Effector memory CD4-positive, alpha-beta T cell (primary cell): Measurements from ENCODE around the gene MYO15B.

Source experiments
- DNase-seq, 3 donors: peaks; one replicate each; pipeline ENCODE4 v3.0.0-alpha.2; 2020
- H3K27ac ChIP-seq: 2 replicates; pipeline ENCODE4 v1.7.0; 2013; ENCODE audit warnings: mild to moderate bottlenecking, low read length, moderate library complexity; ENCODE audit not compliant: insufficient read depth, poor library complexity, severe bottlenecking
- H3K27me3 ChIP-seq: replicated peaks from 2 replicates; pipeline ENCODE4 v1.7.0; 2013; ENCODE audit warnings: mild to moderate bottlenecking, low read length; ENCODE audit not compliant: insufficient read depth, control insufficient read depth, poor library complexity, severe bottlenecking
- H3K36me3 ChIP-seq: 2 replicates; pipeline ENCODE4 v1.7.0; 2013; ENCODE audit warnings: mild to moderate bottlenecking, low read length, moderate library complexity; ENCODE audit not compliant: control insufficient read depth, insufficient read depth
- H3K4me1 ChIP-seq: 2 replicates; pipeline ENCODE4 v1.7.0; 2013; ENCODE audit warnings: low read length, mild to moderate bottlenecking; ENCODE audit not compliant: control insufficient read depth, insufficient read depth, poor library complexity, severe bottlenecking
- H3K4me3 ChIP-seq: 2 replicates; pipeline ENCODE4 v1.7.0; 2013; ENCODE audit warnings: low read length, low read depth, mild to moderate bottlenecking; ENCODE audit not compliant: insufficient read depth, poor library complexity, severe bottlenecking
- H3K9me3 ChIP-seq: 2 replicates; pipeline ENCODE4 v1.7.0; 2013; ENCODE audit warnings: mild to moderate bottlenecking, low read length, moderate library complexity; ENCODE audit not compliant: control insufficient read depth

MYO15B gene

DNA sequence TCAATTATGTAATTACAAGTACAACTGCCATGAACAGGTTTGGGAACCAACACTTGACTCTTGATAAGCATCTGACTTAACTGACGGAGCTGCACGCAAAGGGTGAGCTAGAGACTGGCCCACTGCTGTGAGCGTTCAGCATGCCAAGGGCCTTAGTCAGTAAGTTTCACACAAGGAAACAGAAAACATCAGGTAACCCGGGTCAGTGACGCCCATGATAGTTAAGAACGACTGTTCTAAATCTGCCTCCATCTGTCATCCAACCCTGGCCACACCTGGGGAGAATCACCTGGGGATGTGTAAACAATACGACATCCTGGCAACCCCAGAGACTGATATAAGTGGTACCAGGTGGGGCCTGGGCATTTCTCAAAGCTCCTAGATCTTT lies 57.9 kb downstream of the MYO15B start:
- Histone ChIP-seq H3K36me3 (peaks cover 14% of the 10 kb centered on the region), H3K9me3 (no peaks in the 10 kb centered on the region), H3K27me3 (no peaks in the 10 kb centered on the region), H3K4me3 (no peak overlapping the region), H3K27ac (no peak overlapping the region), H3K4me1 (no peaks in the 10 kb centered on the region)
- DNase-seq: no peak

GRCh38 chr17:75645889-75646637 lies 58.5 kb downstream of the MYO15B start:
- H3K4me3 ChIP-seq: no peak overlapping the region
- H3K27me3 ChIP-seq: no peaks in the 10 kb centered on the region
- no peak overlapping the region for H3K27ac ChIP-seq
- DNase-seq: no peak
- H3K4me1 ChIP-seq: no peaks in the 10 kb centered on the region
- no peaks in the 10 kb centered on the region for H3K9me3 ChIP-seq
- H3K36me3 ChIP-seq: peaks cover 16% of the 10 kb centered on the region

- Histone ChIP-seq H3K27me3 (no peaks in the 10 kb centered on the region), H3K9me3 (no peaks in the 10 kb centered on the region), H3K27ac (no peak overlapping the region), H3K36me3 (peaks cover 20% of the 10 kb centered on the region), H3K4me1 (no peaks in the 10 kb centered on the region), H3K4me3 (no peak overlapping the region)
- no peak for DNase-seq
Observed at GRCh38 chr17:75646638-75646992, 59.0 kb downstream of the MYO15B start.

DNA sequence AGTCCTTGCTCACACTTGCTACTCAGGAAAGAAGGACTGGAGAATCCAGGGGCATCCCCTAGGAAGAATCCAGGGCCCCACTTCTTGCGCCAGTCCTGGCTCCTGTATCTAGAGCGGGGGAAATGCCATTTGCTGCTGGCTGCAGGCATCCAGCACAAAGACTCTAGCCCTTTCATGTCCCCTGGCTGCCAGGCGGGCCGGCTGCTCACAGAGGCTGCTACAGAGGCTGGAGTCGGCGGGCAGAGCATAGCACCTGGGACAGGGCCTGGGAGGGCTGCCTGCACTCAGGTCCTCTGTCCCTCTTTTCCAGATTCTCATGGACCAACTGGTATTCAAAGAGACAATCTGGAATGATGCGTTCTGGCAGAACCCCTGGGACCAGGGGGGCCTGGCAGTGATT lies 59.5 kb downstream of the MYO15B start:
- Histone ChIP-seq H3K27ac (no peak overlapping the region), H3K4me3 (no peak overlapping the region), H3K9me3 (no peaks in the 10 kb centered on the region), H3K27me3 (no peaks in the 10 kb centered on the region), H3K36me3 (peaks cover 20% of the 10 kb centered on the region), H3K4me1 (no peaks in the 10 kb centered on the region)
- DNase-seq: no peak

- DNase-seq: no peak
Observed at GRCh38 chr17:75647921-75648320, 60.3 kb downstream of the MYO15B start.

GRCh38 chr17:75649687-75650086 lies 62.1 kb downstream of the MYO15B start:
- Histone ChIP-seq H3K27me3 (no peaks in the 10 kb centered on the region), H3K4me1 (no peaks in the 10 kb centered on the region), H3K9me3 (no peaks in the 10 kb centered on the region), H3K36me3 (peaks cover 20% of the 10 kb centered on the region), H3K27ac (no peak overlapping the region), H3K4me3 (no peak overlapping the region)
- no peak for DNase-seq

More at GRCh38 chr17:75647921-75648320, 60.3 kb downstream of the MYO15B start:
- Histone ChIP-seq H3K9me3 (no peaks in the 10 kb centered on the region), H3K36me3 (peaks cover 20% of the 10 kb centered on the region), H3K4me1 (no peaks in the 10 kb centered on the region), H3K27me3 (no peaks in the 10 kb centered on the region), H3K4me3 (no peak overlapping the region), H3K27ac (no peak overlapping the region)

GRCh38 chr17:75650874-75651273 lies 63.3 kb downstream of the MYO15B start:
- Histone ChIP-seq H3K4me1 (no peaks in the 10 kb centered on the region), H3K36me3 (peaks cover 20% of the 10 kb centered on the region), H3K27me3 (no peaks in the 10 kb centered on the region), H3K4me3 (no peak overlapping the region), H3K9me3 (no peaks in the 10 kb centered on the region), H3K27ac (no peak overlapping the region)
- no peak for DNase-seq

GRCh38 chr17:75652341-75652740 lies 64.7 kb downstream of the MYO15B start:
- H3K36me3 ChIP-seq: peaks cover 20% of the 10 kb centered on the region
- no peak overlapping the region for H3K4me3 ChIP-seq
- DNase-seq: no peak
- H3K27ac ChIP-seq: no peak overlapping the region
- H3K4me1 ChIP-seq: no peaks in the 10 kb centered on the region
- H3K27me3 ChIP-seq: no peaks in the 10 kb centered on the region
- no peaks in the 10 kb centered on the region for H3K9me3 ChIP-seq

- DNase-seq: no peak
- peaks cover 20% of the 10 kb centered on the region for H3K36me3 ChIP-seq
Observed at GRCh38 chr17:75652934-75653549, 65.4 kb downstream of the MYO15B start.

GRCh38 chr17:75654176-75654575 lies 66.6 kb downstream of the MYO15B start:
- Histone ChIP-seq H3K36me3 (peaks cover 15% of the 10 kb centered on the region), H3K27me3 (no peaks in the 10 kb centered on the region), H3K9me3 (no peaks in the 10 kb centered on the region), H3K4me1 (no peaks in the 10 kb centered on the region), H3K27ac (no peak overlapping the region), H3K4me3 (no peak overlapping the region)
- no peak for DNase-seq

More at GRCh38 chr17:75652934-75653549, 65.4 kb downstream of the MYO15B start:
- no peaks in the 10 kb centered on the region for H3K4me1 ChIP-seq
- no peak overlapping the region for H3K4me3 ChIP-seq
- H3K27ac ChIP-seq: no peak overlapping the region
- H3K27me3 ChIP-seq: no peaks in the 10 kb centered on the region
- H3K9me3 ChIP-seq: no peaks in the 10 kb centered on the region
